ENCODE data around the gene PTGDR. TPM values are rescaled to one million over a fixed set of nuclear protein-coding genes. Genes with fewer than 3 reads are reported as not detected.

PTGDR gene
- total and polyA plus RNA-seq, 12 donors, result 0.17 to 1.9 (median 0.47) TPM

- ATAC-seq (no peak), DNase-seq (no peak)
- Histone ChIP-seq H3K4me3 (no peak overlapping the region), H3K27me3 (peaks cover 0 to 50% (median 34%) of the 10 kb centered on the region in 7 donors), H3K27ac (no peak overlapping the region), H3K4me1 (peaks cover 2 to 59% (median 15%) of the 10 kb centered on the region in 9 donors), H3K36me3 (no peaks in the 10 kb centered on the region), H3K9me3 (no peaks in the 10 kb centered on the region)
- TF ChIP-seq, protein P1, sequence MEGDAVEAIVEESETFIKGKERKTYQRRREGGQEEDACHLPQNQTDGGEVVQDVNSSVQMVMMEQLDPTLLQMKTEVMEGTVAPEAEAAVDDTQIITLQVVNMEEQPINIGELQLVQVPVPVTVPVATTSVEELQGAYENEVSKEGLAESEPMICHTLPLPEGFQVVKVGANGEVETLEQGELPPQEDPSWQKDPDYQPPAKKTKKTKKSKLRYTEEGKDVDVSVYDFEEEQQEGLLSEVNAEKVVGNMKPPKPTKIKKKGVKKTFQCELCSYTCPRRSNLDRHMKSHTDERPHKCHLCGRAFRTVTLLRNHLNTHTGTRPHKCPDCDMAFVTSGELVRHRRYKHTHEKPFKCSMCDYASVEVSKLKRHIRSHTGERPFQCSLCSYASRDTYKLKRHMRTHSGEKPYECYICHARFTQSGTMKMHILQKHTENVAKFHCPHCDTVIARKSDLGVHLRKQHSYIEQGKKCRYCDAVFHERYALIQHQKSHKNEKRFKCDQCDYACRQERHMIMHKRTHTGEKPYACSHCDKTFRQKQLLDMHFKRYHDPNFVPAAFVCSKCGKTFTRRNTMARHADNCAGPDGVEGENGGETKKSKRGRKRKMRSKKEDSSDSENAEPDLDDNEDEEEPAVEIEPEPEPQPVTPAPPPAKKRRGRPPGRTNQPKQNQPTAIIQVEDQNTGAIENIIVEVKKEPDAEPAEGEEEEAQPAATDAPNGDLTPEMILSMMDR (IDR thresholded peaks at IDR 0.05), result no peak
- intact Hi-C loops (cut with DNase I), result loop anchor here in 1 of 10 donors (10.0 kb wide), 1 partner anchor 94 kb away; no protein-coding TSS in a partner anchor
- 81 to 82% methylated on average over 3 of the region's 3 CpGs for WGBS, 2 donors
Measured at GRCh38 chr14:52310541-52310940, 43.0 kb downstream of the PTGDR start.

GRCh38 chr14:52312931-52313355 lies 45.4 kb downstream of the PTGDR start:
- H3K4me3 ChIP-seq, result peak overlapping the region in 6 of 10 donors; percentile 54 to 74 (median 61)
- DNase-seq (no peak), ATAC-seq (peak in 1 of 8 donors; percentile 15)
- intact Hi-C loops (cut with DNase I), result loop anchor here in 1 of 10 donors (10.0 kb wide), 1 partner anchor 92 kb away; no protein-coding TSS in a partner anchor
- no peaks in the 10 kb centered on the region for H3K36me3 ChIP-seq
- H3K4me1 ChIP-seq, result peaks cover 2 to 82% (median 15%) of the 10 kb centered on the region in 9 donors
- H3K27me3 ChIP-seq, result peaks cover 0 to 54% (median 39%) of the 10 kb centered on the region in 7 donors
- no peaks in the 10 kb centered on the region for H3K9me3 ChIP-seq
- 61 to 68% methylated on average over 5 of the region's 5 CpGs for WGBS, 2 donors
- TF ChIP-seq, protein P1 (IDR thresholded peaks at IDR 0.05), result no peak
- H3K27ac ChIP-seq, result peak overlapping the region in 2 of 10 donors; percentile 21 to 92

DNA sequence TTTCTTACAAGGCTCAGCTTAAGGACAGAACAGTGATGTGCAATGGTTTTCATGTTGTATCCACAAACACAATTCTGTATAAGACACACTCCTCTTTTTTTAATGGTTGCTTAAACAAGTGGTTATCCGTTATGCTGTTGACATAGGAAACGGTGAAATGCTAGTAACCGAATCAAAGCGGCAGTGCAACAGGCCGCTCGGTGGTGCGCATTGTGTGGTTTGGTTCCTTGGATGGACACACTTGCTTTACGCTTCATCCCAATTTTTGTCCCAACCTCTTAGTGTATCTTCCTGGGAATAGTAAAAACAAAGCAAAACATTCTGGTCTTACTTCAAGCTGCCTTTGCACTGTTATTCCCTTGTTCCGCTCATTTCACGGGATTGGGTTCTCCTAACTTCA lies 46.0 kb downstream of the PTGDR start:
- H3K27me3 ChIP-seq, result peaks cover 0 to 54% (median 39%) of the 10 kb centered on the region in 7 donors
- 29 to 34% methylated on average over 10 of the region's 10 CpGs for WGBS, 2 donors
- intact Hi-C loops (cut with DNase I), result loop anchor here in 1 of 10 donors (10.0 kb wide), 1 partner anchor 91 kb away; no protein-coding TSS in a partner anchor
- no peaks in the 10 kb centered on the region for H3K9me3 ChIP-seq
- ATAC-seq (peak in 1 of 8 donors; percentile 14), DNase-seq (no peak)
- TF ChIP-seq, protein P1 (IDR thresholded peaks at IDR 0.05), result no peak
- H3K27ac ChIP-seq, result peak overlapping the region in 4 of 10 donors; percentile 3 to 92 (median 26)
- peak overlapping the region; percentile 29 to 74 (median 57) for H3K4me3 ChIP-seq
- no peaks in the 10 kb centered on the region for H3K36me3 ChIP-seq
- peaks cover 2 to 84% (median 15%) of the 10 kb centered on the region in 9 donors for H3K4me1 ChIP-seq

GRCh38 chr14:52313903-52314594 lies 46.6 kb downstream of the PTGDR start, which contains the start of gene PTGER2:
Gene PTGER2, plus strand, starts transcription at chr14:52314312. Its CDS starts 237 bp downstream, at chr14:52314549.
- DNase-seq, result peak; percentile 79 to 87
- Histone ChIP-seq H3K9me3 (no peaks in the 10 kb centered on the region), H3K27ac (peak within 1 kb of the TSS in 5 of 10 donors; percentile 21 to 92 (median 32)), H3K4me3 (peak within 1 kb of the TSS; percentile 29 to 74 (median 57)), H3K36me3 (no peaks in the 10 kb centered on the region), H3K4me1 (peaks cover 2 to 86% (median 15%) of the 10 kb centered on the region in 9 donors), H3K27me3 (peaks cover 0 to 53% (median 39%) of the 10 kb centered on the region in 7 donors)
- intact Hi-C loops (cut with DNase I), result loop anchor here in 1 of 10 donors (10.0 kb wide), 1 partner anchor 91 kb away; no protein-coding TSS in a partner anchor
- peak; percentile 88 to 94 (median 91) for ATAC-seq
- TF ChIP-seq, protein P1 (IDR thresholded peaks at IDR 0.05), result no peak
- WGBS, 2 donors, result 1% methylated on average over 68 to 73 of the region's 73 CpGs
